Adrenal gland (tissue), 5 donors: ENCODE results near the gene LMX1B.

Source experiments
- CTCF ChIP-seq, 6 experiments: fragments of 450-650 bp in 4 of 6; fragments of 200-600 bp in 2 of 6; sonication (generic) in 1 of 6; IDR thresholded peaks; 1 replicate in 5 of 6; 2 replicates in 1 of 6; pipeline versions ENCODE4 v1.5.1 to v1.8.0; 2016 to 2021; ENCODE audit warnings: antibody characterized with exemption in 6 of 6, mild to moderate bottlenecking in 2 of 6, moderate library complexity in 1 of 6
- POLR2A ChIP-seq, 2 donors: fragments of 450-650 bp; IDR thresholded peaks; one replicate each; pipeline ENCODE4 v1.6.1; 2017; ENCODE audit warnings: antibody characterized with exemption in 2 of 2, mild to moderate bottlenecking in 2 of 2, moderate library complexity in 1 of 2
- donor health status: DM: no; HTN: no; CAD: no.

GRCh38 chr9:126700903-126701812, 87.4 kb downstream of the LMX1B start:
- TF ChIP-seq CTCF (IDR thresholded peaks at IDR 0.05) = no peak
- no peak for TF ChIP-seq POLR2A (IDR thresholded peaks at IDR 0.05)
